SH-SY5Y (cell line): ENCODE data around the gene STIP1.

Experiments used
- GATA2 ChIP-seq: IDR thresholded peaks from 2 replicates; pipeline ENCODE4 v1.6.1; 2011; ENCODE audit warnings: mild to moderate bottlenecking, low read depth, low read length
- GATA3 ChIP-seq: IDR thresholded peaks from 2 replicates; pipeline ENCODE4 v1.6.1; 2011; ENCODE audit warnings: low read depth, mild to moderate bottlenecking, low read length, moderate library complexity

- TF ChIP-seq GATA2 (no peak), GATA3 (no peak)
Measured at GRCh38 chr11:64202992-64203391, 17.0 kb downstream of the STIP1 start.
